BJ (cell line): ENCODE measurements around the gene SLC16A1. TPM values are rescaled to one million over a fixed set of nuclear protein-coding genes. Genes with fewer than 3 reads are reported as not detected.

Experiments
- CTCF ChIA-PET: fragments of 350-600 bp; formaldehyde crosslinking; extraction: SDS; loops from one replicate; lab custom pipeline; 2021; ENCODE audit warnings: antibody characterized with exemption, inconsistent platforms; lab: Yijun Ruan, JAX
- POLR2A ChIA-PET: fragments of 300-600 bp; sonication (Branson Sonifier 250); formaldehyde crosslinking; extraction: SDS; loops from one replicate; lab custom pipeline; 2021; ENCODE audit warnings: antibody characterized with exemption; lab: Charles Lee
- DNase-seq: peaks from one replicate; pipeline ENCODE4 v3.0.0-alpha.2; 2011; ENCODE audit warnings: low read depth
- H3K27me3 ChIP-seq: 2 replicates; pipeline ENCODE4 v1.6.0; 2011; ENCODE audit warnings: low read length; ENCODE audit not compliant: control insufficient read depth, insufficient read depth
- H3K36me3 ChIP-seq: 2 replicates; pipeline ENCODE4 v1.5.1; 2011; ENCODE audit warnings: low read length; ENCODE audit not compliant: control insufficient read depth, insufficient read depth
- H3K4me3 ChIP-seq: 2 replicates; pipeline ENCODE4 v1.5.1; 2011; ENCODE audit warnings: low read depth, mild to moderate bottlenecking, control low read depth, low read length
- CTCF ChIP-seq: IDR thresholded peaks from 2 replicates; pipeline ENCODE4 v1.5.1; 2011; ENCODE audit warnings: low read depth, mild to moderate bottlenecking, control low read depth, inconsistent platforms, low read length, moderate library complexity; ENCODE audit not compliant: insufficient read depth
- polyA plus RNA-seq: library from polyadenylated mRNA; depleted of rRNA; stranded (reverse); fragments of >200 nt; gene quantifications from 2 replicates; pipeline ENCODE4 v1.2.3, GENCODE V29; 2011

SLC16A1 gene
- polyA plus RNA-seq, 1 experiment: 57.6 TPM

- H3K36me3 ChIP-seq: no peaks in the 10 kb centered on the region
- TF ChIP-seq CTCF: no peak
- no peak for DNase-seq
- CTCF ChIA-PET: interaction anchor here (0.7 to 1.7 kb wide), 11 partner anchors 10 to 212 kb away, joined by 3 to 5 read pairs (median 4); no protein-coding TSS in a partner anchor
- POLR2A ChIA-PET: interaction anchor here (0.6 to 1.1 kb wide), 5 partner anchors 19 to 903 kb away, joined by 3 to 6 read pairs (median 5); no protein-coding TSS in a partner anchor
- H3K4me3 ChIP-seq: peak overlapping the region; percentile 83
- H3K27me3 ChIP-seq: no peaks in the 10 kb centered on the region
Observed at GRCh38 chr1:112956544-112957132, 642 bp upstream of the SLC16A1 start.

- Histone ChIP-seq H3K27me3 (no peaks in the 10 kb centered on the region), H3K36me3 (no peaks in the 10 kb centered on the region), H3K4me3 (peak overlapping the region; percentile 83)
- POLR2A ChIA-PET: interaction anchor here (1.0 kb wide), 1 partner anchor 66 kb away, joined by 3 read pairs; no protein-coding TSS in a partner anchor
- TF ChIP-seq CTCF: no peak
- peak; percentile 10 for DNase-seq
- CTCF ChIA-PET: interaction anchor here (0.8 to 1.6 kb wide), 8 partner anchors 10 to 238 kb away, joined by 3 to 5 read pairs (median 3); partner anchors contain the start of gene LRIG2
Observed at GRCh38 chr1:112954945-112955772, 837 bp downstream of the SLC16A1 start.

- ChIA-PET POLR2A (interaction anchor here (1.0 kb wide), 1 partner anchor 67 kb away, joined by 3 read pairs; no protein-coding TSS in a partner anchor), CTCF (interaction anchor here (0.8 to 1.8 kb wide), 9 partner anchors 11 to 237 kb away, joined by 3 to 5 read pairs (median 3); partner anchors contain the start of gene LRIG2)
- Histone ChIP-seq H3K4me3 (peak overlapping the region; percentile 83), H3K27me3 (no peaks in the 10 kb centered on the region), H3K36me3 (no peaks in the 10 kb centered on the region)
- no peak for TF ChIP-seq CTCF
- DNase-seq: no peak
Observed at GRCh38 chr1:112954017-112954650, 1.9 kb downstream of the SLC16A1 start.

GRCh38 chr1:112950426-112950825 lies 5.6 kb downstream of the SLC16A1 start:
- no peaks in the 10 kb centered on the region for H3K36me3 ChIP-seq
- no peak for TF ChIP-seq CTCF
- H3K27me3 ChIP-seq: no peaks in the 10 kb centered on the region
- CTCF ChIA-PET: interaction anchor here (1.2 kb wide), 1 partner anchor 69 kb away, joined by 3 read pairs; no protein-coding TSS in a partner anchor
- DNase-seq: no peak
- no peak overlapping the region for H3K4me3 ChIP-seq
- POLR2A ChIA-PET: no interaction called here
